IPS-18a (cell line): Measurements from ENCODE around the gene ARHGEF7.

ENCODE experiments used
- H3K27ac ChIP-seq: one replicate; pipeline ENCODE4 v1.5.1; 2013; ENCODE audit warnings: low read length
- H3K27me3 ChIP-seq: one replicate; pipeline ENCODE4 v1.6.1; 2013; ENCODE audit warnings: mild to moderate bottlenecking, low read length; ENCODE audit not compliant: control insufficient read depth, insufficient read depth
- H3K36me3 ChIP-seq: one replicate; pipeline ENCODE4 v1.6.1; 2013; ENCODE audit warnings: low read depth, low read length; ENCODE audit not compliant: control insufficient read depth
- H3K4me1 ChIP-seq: one replicate; pipeline ENCODE4 v1.6.1; 2013; ENCODE audit warnings: low read depth, low read length; ENCODE audit not compliant: control insufficient read depth
- H3K4me3 ChIP-seq: one replicate; pipeline ENCODE4 v1.5.1; 2013; ENCODE audit warnings: low read length
- H3K9ac ChIP-seq: one replicate; pipeline ENCODE4 v1.6.1; 2013; ENCODE audit warnings: mild to moderate bottlenecking, low read length, moderate library complexity
- H3K9me3 ChIP-seq: one replicate; pipeline ENCODE4 v1.6.1; 2013; ENCODE audit warnings: low read depth, low read length; ENCODE audit not compliant: control insufficient read depth

Gene ARHGEF7

GRCh38 chr13:111160648-111161047 lies 45.5 kb downstream of the ARHGEF7 start:
- H3K9ac ChIP-seq, result no peak overlapping the region
- H3K4me1 ChIP-seq, result no peaks in the 10 kb centered on the region
- H3K9me3 ChIP-seq, result no peaks in the 10 kb centered on the region
- H3K4me3 ChIP-seq, result no peak overlapping the region
- H3K27ac ChIP-seq, result no peak overlapping the region
- no peaks in the 10 kb centered on the region for H3K27me3 ChIP-seq
- peaks cover 9% of the 10 kb centered on the region for H3K36me3 ChIP-seq

GRCh38 chr13:111161601-111162600 lies 46.8 kb downstream of the ARHGEF7 start:
- no peaks in the 10 kb centered on the region for H3K27me3 ChIP-seq
- no peaks in the 10 kb centered on the region for H3K4me1 ChIP-seq
- no peak overlapping the region for H3K27ac ChIP-seq
- H3K4me3 ChIP-seq, result no peak overlapping the region
- H3K9me3 ChIP-seq, result no peaks in the 10 kb centered on the region
- H3K9ac ChIP-seq, result no peak overlapping the region
- peaks cover 9% of the 10 kb centered on the region for H3K36me3 ChIP-seq

GRCh38 chr13:111165241-111166010 lies 50.3 kb downstream of the ARHGEF7 start:
- Histone ChIP-seq H3K4me1 (no peaks in the 10 kb centered on the region), H3K27ac (no peak overlapping the region), H3K9me3 (no peaks in the 10 kb centered on the region), H3K4me3 (no peak overlapping the region), H3K36me3 (peaks cover under 1% of the 10 kb centered on the region), H3K9ac (no peak overlapping the region), H3K27me3 (no peaks in the 10 kb centered on the region)

- no peaks in the 10 kb centered on the region for H3K27me3 ChIP-seq
- no peak overlapping the region for H3K27ac ChIP-seq
Measured at GRCh38 chr13:111166882-111167675, 52.0 kb downstream of the ARHGEF7 start.

GRCh38 chr13:111168107-111168506 lies 53.0 kb downstream of the ARHGEF7 start:
- Histone ChIP-seq H3K4me3 (no peak overlapping the region), H3K27ac (no peak overlapping the region), H3K9ac (no peak overlapping the region), H3K9me3 (no peaks in the 10 kb centered on the region), H3K4me1 (no peaks in the 10 kb centered on the region), H3K36me3 (no peaks in the 10 kb centered on the region), H3K27me3 (no peaks in the 10 kb centered on the region)

More at GRCh38 chr13:111166882-111167675, 52.0 kb downstream of the ARHGEF7 start:
- no peaks in the 10 kb centered on the region for H3K9me3 ChIP-seq
- H3K36me3 ChIP-seq, result no peaks in the 10 kb centered on the region
- H3K4me1 ChIP-seq, result no peaks in the 10 kb centered on the region
- no peak overlapping the region for H3K9ac ChIP-seq
- H3K4me3 ChIP-seq, result no peak overlapping the region

GRCh38 chr13:111171112-111171511 lies 56.0 kb downstream of the ARHGEF7 start:
- H3K36me3 ChIP-seq, result no peaks in the 10 kb centered on the region
- no peak overlapping the region for H3K9ac ChIP-seq
- no peaks in the 10 kb centered on the region for H3K27me3 ChIP-seq
- H3K4me3 ChIP-seq, result no peak overlapping the region
- H3K9me3 ChIP-seq, result no peaks in the 10 kb centered on the region
- H3K27ac ChIP-seq, result no peak overlapping the region
- H3K4me1 ChIP-seq, result no peaks in the 10 kb centered on the region

GRCh38 chr13:111171629-111172028 lies 56.5 kb downstream of the ARHGEF7 start:
- Histone ChIP-seq H3K4me3 (no peak overlapping the region), H3K9me3 (no peaks in the 10 kb centered on the region), H3K36me3 (no peaks in the 10 kb centered on the region), H3K27me3 (no peaks in the 10 kb centered on the region), H3K27ac (no peak overlapping the region), H3K9ac (no peak overlapping the region), H3K4me1 (no peaks in the 10 kb centered on the region)

GRCh38 chr13:111174377-111175114 lies 59.4 kb downstream of the ARHGEF7 start:
- no peak overlapping the region for H3K9ac ChIP-seq
- no peak overlapping the region for H3K4me3 ChIP-seq
- no peak overlapping the region for H3K27ac ChIP-seq
- H3K9me3 ChIP-seq, result no peaks in the 10 kb centered on the region
- H3K27me3 ChIP-seq, result no peaks in the 10 kb centered on the region
- H3K36me3 ChIP-seq, result no peaks in the 10 kb centered on the region
- H3K4me1 ChIP-seq, result no peaks in the 10 kb centered on the region

- no peak overlapping the region for H3K9ac ChIP-seq
- no peaks in the 10 kb centered on the region for H3K36me3 ChIP-seq
- no peak overlapping the region for H3K27ac ChIP-seq
- no peaks in the 10 kb centered on the region for H3K9me3 ChIP-seq
- H3K4me1 ChIP-seq, result no peaks in the 10 kb centered on the region
- H3K27me3 ChIP-seq, result no peaks in the 10 kb centered on the region
- no peak overlapping the region for H3K4me3 ChIP-seq
Measured at GRCh38 chr13:111175372-111175771, 60.3 kb downstream of the ARHGEF7 start.

GRCh38 chr13:111175935-111176334 lies 60.8 kb downstream of the ARHGEF7 start:
- H3K27ac ChIP-seq, result no peak overlapping the region
- no peak overlapping the region for H3K9ac ChIP-seq
- H3K27me3 ChIP-seq, result no peaks in the 10 kb centered on the region
- no peak overlapping the region for H3K4me3 ChIP-seq
- H3K4me1 ChIP-seq, result no peaks in the 10 kb centered on the region
- H3K9me3 ChIP-seq, result no peaks in the 10 kb centered on the region
- H3K36me3 ChIP-seq, result no peaks in the 10 kb centered on the region
